ENCODE measurements around the gene TMEM190.

The TMEM190 gene

DNA sequence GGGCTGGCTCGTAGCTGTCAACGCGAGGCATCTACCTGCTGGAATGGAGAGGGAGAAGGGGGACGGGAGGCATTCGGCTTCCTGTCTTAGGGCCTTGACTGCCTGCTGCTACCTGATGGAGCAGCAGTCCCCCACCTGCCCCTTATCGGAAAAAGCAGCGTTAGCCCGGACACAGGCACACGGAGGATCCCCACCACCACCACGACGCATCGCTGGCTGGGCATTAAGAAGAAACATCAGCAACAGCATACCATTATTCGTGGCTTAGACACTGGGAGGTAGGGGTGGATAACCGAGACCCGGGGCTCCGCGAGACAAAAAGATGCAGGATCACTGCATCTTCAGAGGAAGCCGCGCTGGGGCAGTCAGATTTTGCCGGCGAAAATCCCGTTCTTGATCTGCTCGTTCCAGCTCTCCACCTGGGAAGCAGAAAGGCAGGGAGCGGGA is 23.2 kb upstream of the TMEM190 start:
- H3K4me3 ChIP-seq (ENCODE audit: low read depth, low read length): peak overlapping the region; percentile 44
- in situ Hi-C loops (cut with HindIII; ENCODE audit: low sequenced_read_pairs): no loop called here
- TF ChIP-seq, protein P1, sequence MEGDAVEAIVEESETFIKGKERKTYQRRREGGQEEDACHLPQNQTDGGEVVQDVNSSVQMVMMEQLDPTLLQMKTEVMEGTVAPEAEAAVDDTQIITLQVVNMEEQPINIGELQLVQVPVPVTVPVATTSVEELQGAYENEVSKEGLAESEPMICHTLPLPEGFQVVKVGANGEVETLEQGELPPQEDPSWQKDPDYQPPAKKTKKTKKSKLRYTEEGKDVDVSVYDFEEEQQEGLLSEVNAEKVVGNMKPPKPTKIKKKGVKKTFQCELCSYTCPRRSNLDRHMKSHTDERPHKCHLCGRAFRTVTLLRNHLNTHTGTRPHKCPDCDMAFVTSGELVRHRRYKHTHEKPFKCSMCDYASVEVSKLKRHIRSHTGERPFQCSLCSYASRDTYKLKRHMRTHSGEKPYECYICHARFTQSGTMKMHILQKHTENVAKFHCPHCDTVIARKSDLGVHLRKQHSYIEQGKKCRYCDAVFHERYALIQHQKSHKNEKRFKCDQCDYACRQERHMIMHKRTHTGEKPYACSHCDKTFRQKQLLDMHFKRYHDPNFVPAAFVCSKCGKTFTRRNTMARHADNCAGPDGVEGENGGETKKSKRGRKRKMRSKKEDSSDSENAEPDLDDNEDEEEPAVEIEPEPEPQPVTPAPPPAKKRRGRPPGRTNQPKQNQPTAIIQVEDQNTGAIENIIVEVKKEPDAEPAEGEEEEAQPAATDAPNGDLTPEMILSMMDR (IDR thresholded peaks at IDR 0.05; ENCODE audit: low read depth, low read length): no peak
- no peak for DNase-seq (ENCODE audit: low read depth, low spot score)

- TF ChIP-seq, protein P1 (IDR thresholded peaks at IDR 0.05; ENCODE audit: low read depth, low read length): no peak
- DNase-seq (ENCODE audit: low read depth, low spot score): peak; percentile 52
- H3K4me3 ChIP-seq (ENCODE audit: low read depth, low read length): peak overlapping the region; percentile 44
- in situ Hi-C loops (cut with HindIII; ENCODE audit: low sequenced_read_pairs): no loop called here
These were observed 22.6 kb upstream of the TMEM190 start for GRCh38 chr19:55353803-55354697.

GRCh38 chr19:55354698-55355212 is 21.9 kb upstream of the TMEM190 start, which contains the start of gene COX6B2:
TSS of gene COX6B2 (minus strand) at chr19:55354719. CDS start at chr19:55354521, 198 bp downstream.
- DNase-seq (ENCODE audit: low read depth, low spot score): no peak
- in situ Hi-C loops (cut with HindIII; ENCODE audit: low sequenced_read_pairs): no loop called here
- H3K4me3 ChIP-seq (ENCODE audit: low read depth, low read length): peak within 1 kb of the TSS; percentile 44
- TF ChIP-seq, protein P1 (IDR thresholded peaks at IDR 0.05; ENCODE audit: low read depth, low read length): no peak

GRCh38 chr19:55355213-55355821 is 21.3 kb upstream of the TMEM190 start:
- TF ChIP-seq, protein P1 (IDR thresholded peaks at IDR 0.05; ENCODE audit: low read depth, low read length): no peak
- no peak overlapping the region for H3K4me3 ChIP-seq (ENCODE audit: low read depth, low read length)
- DNase-seq (ENCODE audit: low read depth, low spot score): no peak
- in situ Hi-C loops (cut with HindIII; ENCODE audit: low sequenced_read_pairs): no loop called here

DNA sequence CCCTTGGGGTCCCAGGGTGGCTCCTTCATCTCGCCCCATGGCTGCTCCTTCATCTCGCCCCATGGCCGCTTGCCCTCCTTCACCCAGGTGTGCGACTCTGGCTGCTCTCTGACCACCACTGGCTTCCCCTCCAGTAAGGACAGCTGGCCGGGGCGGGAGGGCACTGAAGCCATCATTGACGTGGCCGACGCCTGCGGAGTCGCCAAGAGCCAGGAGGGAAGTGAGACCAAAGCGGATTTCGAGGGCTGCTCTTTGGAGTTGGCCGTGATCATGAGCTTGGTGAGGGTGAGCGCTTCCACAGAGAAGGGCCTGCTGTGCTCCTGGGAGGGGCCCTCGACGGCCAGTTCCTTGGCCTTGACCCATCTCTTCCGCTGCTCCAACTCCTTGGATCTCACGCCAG is 18.1 kb upstream of the TMEM190 start:
- in situ Hi-C loops (cut with HindIII; ENCODE audit: low sequenced_read_pairs): no loop called here
- DNase-seq (ENCODE audit: low read depth, low spot score): no peak
- TF ChIP-seq, protein P1 (IDR thresholded peaks at IDR 0.05; ENCODE audit: low read depth, low read length): no peak
- no peak overlapping the region for H3K4me3 ChIP-seq (ENCODE audit: low read depth, low read length)

DNA sequence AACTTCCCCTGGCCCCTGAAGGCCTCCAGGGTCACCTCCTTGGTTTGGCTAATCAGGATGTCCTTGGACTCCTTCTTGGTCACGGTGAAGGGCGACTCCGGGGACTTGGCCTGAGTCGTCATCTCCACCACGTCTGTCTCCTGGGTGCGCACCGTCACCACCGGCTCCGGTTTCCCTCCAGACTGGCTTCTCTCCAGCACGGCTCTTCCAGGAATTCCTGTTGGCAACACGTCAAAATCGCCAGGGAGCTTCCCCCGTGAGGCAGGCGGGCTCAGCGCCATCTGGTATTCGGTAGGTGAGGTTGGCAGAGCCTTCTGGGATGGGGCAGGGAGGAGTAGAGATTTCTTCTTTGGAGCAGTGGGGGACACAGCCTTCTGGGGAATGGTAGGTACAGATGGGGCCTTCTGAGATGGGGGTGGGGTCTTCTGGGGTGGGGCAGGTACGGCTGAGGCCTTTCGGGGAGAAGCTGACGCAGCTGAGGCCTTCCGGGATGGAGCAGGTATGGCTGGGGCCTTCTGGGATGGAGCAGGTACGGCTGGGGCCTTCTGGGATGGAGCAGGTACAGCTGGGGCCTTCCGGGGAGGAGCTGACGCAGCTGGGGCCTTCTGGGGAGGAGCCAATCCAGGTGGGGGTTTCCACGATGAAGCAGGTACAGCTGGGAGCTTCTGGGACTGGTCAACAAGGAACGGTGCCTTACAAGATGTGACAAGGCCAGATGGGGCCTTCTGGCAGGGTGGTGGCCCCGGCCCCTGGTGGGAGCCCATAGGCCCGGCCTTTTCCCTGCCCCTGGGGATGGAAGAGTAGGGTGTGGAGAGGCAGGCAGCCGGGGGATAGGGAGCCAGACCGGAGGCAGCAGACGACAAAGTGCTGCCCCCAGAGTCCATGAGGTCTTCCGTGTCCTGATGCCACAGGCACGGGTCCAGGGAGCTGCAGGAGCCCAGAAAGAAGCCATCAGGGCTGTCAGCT is 17.4 kb upstream of the TMEM190 start:
- no peak overlapping the region for H3K4me3 ChIP-seq (ENCODE audit: low read depth, low read length)
- in situ Hi-C loops (cut with HindIII; ENCODE audit: low sequenced_read_pairs): no loop called here
- TF ChIP-seq, protein P1 (IDR thresholded peaks at IDR 0.05; ENCODE audit: low read depth, low read length): no peak
- no peak for DNase-seq (ENCODE audit: low read depth, low spot score)

Measured in astrocyte of the spinal cord (primary cell).